Endothelial cell of umbilical vein (primary cell): ENCODE results near the gene SIX1. TPM values are rescaled to one million over a fixed set of nuclear protein-coding genes. Genes with fewer than 3 reads are reported as not detected.

Experiments used
- BruUV-seq: library from RNA; stranded (reverse); fragments of 400-500 nt; replicated peaks from 2 replicates; lab custom pipeline; 2021; lab: Mats Ljungman, UMichigan
- CTCF ChIA-PET: fragments of 300-600, 350-600 bp; sonication (Branson Sonifier 250); formaldehyde crosslinking; loops from one replicate; lab custom pipeline; 2021; ENCODE audit warnings: antibody characterized with exemption, inconsistent platforms; lab: Charles Lee
- POLR2A ChIA-PET: fragments of 300-600, 350-600 bp; sonication (Branson Sonifier 250); formaldehyde crosslinking; loops from one replicate; lab custom pipeline; 2021; ENCODE audit warnings: antibody characterized with exemption, inconsistent platforms; lab: Charles Lee
- DNase-seq: peaks from one replicate; pipeline ENCODE4 v3.0.0-alpha.2; 2011; ENCODE audit warnings: low read depth, low spot score
- FAIRE-seq: peaks from 2 replicates; lab custom pipeline; 2011; peaks lifted over from hg19 to GRCh38; lab: Jason Lieb, UNC
- H2AFZ ChIP-seq: 2 replicates; pipeline ENCODE4 v1.6.0; 2012; ENCODE audit warnings: low read depth, low read length, control low read depth, inconsistent platforms
- H3K27ac ChIP-seq: 2 replicates; pipeline ENCODE4 v1.5.1; 2011; ENCODE audit warnings: low read depth, mild to moderate bottlenecking, control low read depth, low read length, moderate library complexity; ENCODE audit not compliant: insufficient read depth
- H3K27me3 ChIP-seq, 2 experiments: 2 replicates each; pipeline versions ENCODE4 v1.6.0 to v1.6.1; 2011; ENCODE audit warnings: low read length in 2 of 2, mixed read lengths in 1 of 2; ENCODE audit not compliant: control insufficient read depth in 2 of 2, insufficient read depth in 2 of 2
- H3K36me3 ChIP-seq, 2 experiments: 2 replicates in 1 of 2; 3 replicates in 1 of 2; pipeline ENCODE4 v1.5.1; 2011; ENCODE audit warnings: low read length in 2 of 2, mild to moderate bottlenecking in 1 of 2, moderate library complexity in 1 of 2; ENCODE audit not compliant: control insufficient read depth in 2 of 2, insufficient read depth in 2 of 2; ENCODE audit errors: extremely low read depth in 1 of 2
- H3K4me1 ChIP-seq: 3 replicates; pipeline ENCODE4 v1.5.1; 2011; ENCODE audit warnings: mild to moderate bottlenecking, low read length; ENCODE audit not compliant: control insufficient read depth, insufficient read depth; ENCODE audit errors: extremely low read depth
- H3K4me2 ChIP-seq: 2 replicates; pipeline ENCODE4 v1.6.1; 2011; ENCODE audit warnings: low read length, control low read depth, mixed read lengths; ENCODE audit not compliant: insufficient read depth
- H3K4me3 ChIP-seq, 3 experiments: fragments of 200-600 bp in 1 of 3; sonication (generic), shearing (Covaris generic) in 1 of 3; replicated peaks in 1 of 3; 2 replicates each; pipeline ENCODE4 v1.5.1; 2011 to 2016; ENCODE audit warnings: control low read depth in 3 of 3, low read length in 3 of 3, mild to moderate bottlenecking in 2 of 3, inconsistent platforms in 1 of 3, low read depth in 1 of 3, moderate library complexity in 1 of 3; ENCODE audit not compliant: insufficient read depth in 1 of 3
- H3K79me2 ChIP-seq: 2 replicates; pipeline ENCODE4 v1.6.0; 2012; ENCODE audit warnings: low read length, inconsistent platforms; ENCODE audit not compliant: control insufficient read depth, insufficient read depth
- H3K9ac ChIP-seq: replicated peaks from 2 replicates; pipeline ENCODE3; 2011; ENCODE audit warnings: low read length, control low read depth; ENCODE audit not compliant: insufficient read depth; ENCODE audit errors: extremely low read depth
- H3K9me1 ChIP-seq: replicated peaks from 3 replicates; pipeline ENCODE4 v1.6.0; 2011; ENCODE audit warnings: mild to moderate bottlenecking, low read length; ENCODE audit not compliant: control insufficient read depth, insufficient read depth; ENCODE audit errors: extremely low read depth
- H3K9me3 ChIP-seq: replicated peaks from 2 replicates; pipeline ENCODE4 v1.5.1; 2012; ENCODE audit warnings: low read length, inconsistent platforms; ENCODE audit not compliant: control insufficient read depth, insufficient read depth
- H4K20me1 ChIP-seq: replicated peaks from 2 replicates; pipeline ENCODE3; 2011; ENCODE audit warnings: mild to moderate bottlenecking, low read length; ENCODE audit not compliant: control insufficient read depth, insufficient read depth; ENCODE audit errors: extremely low read depth
- EZH2 ChIP-seq: IDR thresholded peaks from 2 replicates; pipeline ENCODE4 v1.6.1; 2012; ENCODE audit warnings: borderline replicate concordance, low read depth, mild to moderate bottlenecking, moderate library complexity, low read length, inconsistent platforms; ENCODE audit not compliant: severe bottlenecking
- FOS ChIP-seq: IDR thresholded peaks from 2 replicates; pipeline ENCODE4 v1.6.1; 2011; ENCODE audit warnings: mild to moderate bottlenecking, low read length, moderate library complexity, borderline replicate concordance; ENCODE audit not compliant: insufficient read depth
- GATA2 ChIP-seq: IDR thresholded peaks from 2 replicates; pipeline ENCODE4 v1.7.0; 2011; ENCODE audit warnings: low read depth, mild to moderate bottlenecking, moderate library complexity, mixed read lengths, low read length; ENCODE audit not compliant: insufficient read length, insufficient read depth
- JUN ChIP-seq: IDR thresholded peaks from 2 replicates; pipeline ENCODE4 v1.6.1; 2011; ENCODE audit warnings: borderline replicate concordance, low read depth; ENCODE audit not compliant: insufficient read length, insufficient read depth
- MYC ChIP-seq: IDR thresholded peaks from one replicate; pipeline ENCODE4 v1.6.1; 2011; ENCODE audit warnings: mild to moderate bottlenecking, low read depth, low read length
- POLR2A ChIP-seq: IDR thresholded peaks from 2 replicates; pipeline ENCODE4 v1.6.1; 2012; ENCODE audit warnings: low read depth, mild to moderate bottlenecking, control low read depth, low read length
- POLR2AphosphoS5 ChIP-seq: IDR thresholded peaks from 2 replicates; pipeline ENCODE4 v1.6.1; 2012; ENCODE audit warnings: low read depth, mild to moderate bottlenecking, control low read depth, low read length, moderate library complexity; ENCODE audit not compliant: insufficient read depth
- dilution Hi-C: fragments of 300-500 bp; cut with MboI; formaldehyde crosslinking; loops from one replicate; pipeline ENCODE4 v1.15.0; 2019; ENCODE audit warnings: low sequenced_read_pairs; ENCODE audit not compliant: extremely low pct_ligation_motif_present
- intact Hi-C: fragments of 100-400 bp; cut with micrococcal nuclease; formaldehyde crosslinking; loops from one replicate; pipeline ENCODE4 v1.10.0; 2022
- polyA plus RNA-seq, 4 experiments: library from polyadenylated mRNA; depleted of rRNA in 3 of 4; stranded (reverse) in 3 of 4; unstranded in 1 of 4; fragments of >200 nt; gene quantifications; 2 replicates each; pipeline versions ENCODE4 v1.2.1 to v1.2.3, GENCODE V29; 2011 to 2012; ENCODE audit warnings: missing spikeins in 1 of 4
- total RNA-seq: library from RNA; stranded (reverse); gene quantifications from 2 replicates; pipeline ENCODE4 v1.2.3, GENCODE V29; 2021
- TF ChIP-seq, protein P1 (sequence below): IDR thresholded peaks from 2 replicates; pipeline ENCODE4 v1.6.1; 2011; ENCODE audit not compliant: insufficient read depth, insufficient read length
- TF ChIP-seq, protein P2 (sequence below), 2 donors: IDR thresholded peaks; 1 replicate in 1 of 2; 2 replicates in 1 of 2; pipeline ENCODE4 v1.5.1; 2011; ENCODE audit warnings: low read length in 2 of 2, mild to moderate bottlenecking in 2 of 2, moderate library complexity in 2 of 2, control low read depth in 1 of 2, inconsistent platforms in 1 of 2, low read depth in 1 of 2; ENCODE audit not compliant: insufficient read depth in 1 of 2; ENCODE audit errors: extremely low read depth in 1 of 2

The SIX1 gene
- total and polyA plus RNA-seq, 2 donors (not counting 3 experiments of a cell fraction or from before 2014, with no cell fraction given): 0.40 to 0.55 TPM

DNA sequence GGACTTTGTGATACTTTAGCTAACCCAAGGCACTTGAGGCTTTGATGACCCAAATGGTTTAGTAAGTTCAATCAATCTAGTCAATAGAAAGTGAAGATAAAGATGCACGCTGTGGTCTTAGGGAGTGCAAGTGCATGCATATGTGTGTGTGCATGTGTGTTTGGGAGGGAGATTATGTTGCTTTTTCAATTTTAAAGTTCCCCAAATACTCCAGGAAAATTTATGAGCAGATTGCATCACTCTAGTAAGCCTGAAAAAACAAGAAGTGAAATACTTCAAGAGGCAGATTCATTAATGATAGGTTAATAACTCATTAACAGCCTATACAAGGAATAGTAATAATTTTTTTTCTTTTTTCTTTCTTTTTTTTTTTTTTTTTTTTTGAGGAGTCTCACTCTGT, 12.4 kb upstream of the SIX1 start:
- H3K4me3 ChIP-seq: no peak overlapping the region
- no peak overlapping the region for H3K4me2 ChIP-seq
- no peaks in the 10 kb centered on the region for H3K79me2 ChIP-seq
- no peak overlapping the region for H3K9ac ChIP-seq
- peaks cover 7% of the 10 kb centered on the region for H3K4me1 ChIP-seq
- no peak overlapping the region for H3K27ac ChIP-seq
- no TSS peak for BruUV-seq
- ChIA-PET CTCF (interaction anchor here (1.4 kb wide), 1 partner anchor 19 kb away, joined by 4 read pairs; no protein-coding TSS in a partner anchor), POLR2A (no interaction called here)
- no peak for FAIRE-seq
- no peaks in the 10 kb centered on the region for H3K9me3 ChIP-seq
- H4K20me1 ChIP-seq: no peaks in the 10 kb centered on the region
- no peaks in the 10 kb centered on the region for H3K9me1 ChIP-seq
- intact Hi-C loops: no loop called here
- no peak for DNase-seq
- dilution Hi-C loops: no loop called here
- peaks cover 0 to 2% of the 10 kb centered on the region in 2 experiments for H3K27me3 ChIP-seq
- no peaks in the 10 kb centered on the region for H3K36me3 ChIP-seq
- H2AFZ ChIP-seq: no peak overlapping the region
- no peak for TF ChIP-seq FOS
- TF ChIP-seq POLR2AphosphoS5: no peak
- no peak for TF ChIP-seq MYC
- TF ChIP-seq, protein P1, sequence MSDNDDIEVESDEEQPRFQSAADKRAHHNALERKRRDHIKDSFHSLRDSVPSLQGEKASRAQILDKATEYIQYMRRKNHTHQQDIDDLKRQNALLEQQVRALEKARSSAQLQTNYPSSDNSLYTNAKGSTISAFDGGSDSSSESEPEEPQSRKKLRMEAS: no peak
- no peak for TF ChIP-seq EZH2
- no peak for TF ChIP-seq JUN
- TF ChIP-seq, protein P2, sequence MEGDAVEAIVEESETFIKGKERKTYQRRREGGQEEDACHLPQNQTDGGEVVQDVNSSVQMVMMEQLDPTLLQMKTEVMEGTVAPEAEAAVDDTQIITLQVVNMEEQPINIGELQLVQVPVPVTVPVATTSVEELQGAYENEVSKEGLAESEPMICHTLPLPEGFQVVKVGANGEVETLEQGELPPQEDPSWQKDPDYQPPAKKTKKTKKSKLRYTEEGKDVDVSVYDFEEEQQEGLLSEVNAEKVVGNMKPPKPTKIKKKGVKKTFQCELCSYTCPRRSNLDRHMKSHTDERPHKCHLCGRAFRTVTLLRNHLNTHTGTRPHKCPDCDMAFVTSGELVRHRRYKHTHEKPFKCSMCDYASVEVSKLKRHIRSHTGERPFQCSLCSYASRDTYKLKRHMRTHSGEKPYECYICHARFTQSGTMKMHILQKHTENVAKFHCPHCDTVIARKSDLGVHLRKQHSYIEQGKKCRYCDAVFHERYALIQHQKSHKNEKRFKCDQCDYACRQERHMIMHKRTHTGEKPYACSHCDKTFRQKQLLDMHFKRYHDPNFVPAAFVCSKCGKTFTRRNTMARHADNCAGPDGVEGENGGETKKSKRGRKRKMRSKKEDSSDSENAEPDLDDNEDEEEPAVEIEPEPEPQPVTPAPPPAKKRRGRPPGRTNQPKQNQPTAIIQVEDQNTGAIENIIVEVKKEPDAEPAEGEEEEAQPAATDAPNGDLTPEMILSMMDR (IDR thresholded peaks at IDR 0.05; ENCODE audit: extremely low read depth in 1 of 2, insufficient read depth in 1 of 2, low read depth in 1 of 2, low read length in 2 of 2): no peak
- no peak for TF ChIP-seq POLR2A
- TF ChIP-seq GATA2: no peak
